GM08714 (cell line): ENCODE data around the gene ZBTB7C.

Experiments used
- H3K4me3 ChIP-seq: fragments of 200-500 bp; sonication (Bioruptor generic); 2 replicates; pipeline ENCODE4 v1.5.1; 2014; ENCODE audit warnings: mild to moderate bottlenecking, low read length, inconsistent platforms
- ZNF274 ChIP-seq: IDR thresholded peaks from 2 replicates; pipeline ENCODE4 v1.6.1; 2012; ENCODE audit warnings: mild to moderate bottlenecking, low read depth, low read length

Gene ZBTB7C

DNA sequence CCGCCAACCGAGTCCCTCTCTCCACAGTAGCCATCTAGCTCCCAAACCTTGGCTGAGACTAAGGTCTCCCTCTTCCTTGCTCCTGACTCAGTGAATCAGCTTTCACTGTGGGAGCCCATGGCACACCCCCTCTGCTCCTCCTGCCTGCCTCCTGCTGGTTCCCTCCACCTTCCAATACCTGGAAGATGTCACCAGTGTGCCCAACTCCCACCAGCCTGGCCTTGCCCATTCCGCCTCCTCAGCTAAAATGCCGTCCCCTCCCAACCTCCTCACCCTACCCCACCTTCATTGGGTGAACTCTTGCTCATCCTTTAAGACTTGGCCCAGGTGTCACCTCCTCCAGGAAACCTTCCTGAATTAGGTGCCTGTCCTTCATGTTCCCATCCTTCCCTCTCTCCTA lies 348.8 kb downstream of the ZBTB7C start:
- no peak overlapping the region for H3K4me3 ChIP-seq
- no peak for TF ChIP-seq ZNF274

DNA sequence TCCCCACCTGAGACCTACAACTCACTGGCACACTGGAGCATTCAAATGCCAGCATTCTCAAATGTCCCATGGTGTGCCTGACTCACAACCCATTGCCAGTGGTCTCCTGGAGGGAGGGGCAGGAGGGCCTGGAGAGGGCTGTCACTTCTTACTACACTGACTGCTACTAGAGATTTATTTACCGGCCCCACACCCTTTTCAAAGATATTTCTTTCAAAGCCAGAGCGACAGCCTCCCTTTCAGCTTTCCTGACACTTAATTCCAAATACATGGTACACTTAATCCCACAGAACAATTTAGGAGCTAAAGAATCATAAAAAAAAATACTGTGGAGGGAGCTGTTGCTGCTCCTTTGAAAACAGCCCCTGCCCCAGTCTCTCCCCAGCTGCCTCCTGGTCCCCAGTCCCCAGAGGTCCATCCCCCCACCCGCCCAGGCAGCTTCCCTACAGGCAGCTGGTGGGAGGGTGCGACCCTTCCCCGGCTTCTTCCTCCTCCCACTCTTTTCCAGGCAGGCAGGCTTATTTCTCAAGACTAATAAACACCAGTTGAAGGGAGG lies 349.6 kb downstream of the ZBTB7C start:
- H3K4me3 ChIP-seq, result no peak overlapping the region
- TF ChIP-seq ZNF274, result no peak

DNA sequence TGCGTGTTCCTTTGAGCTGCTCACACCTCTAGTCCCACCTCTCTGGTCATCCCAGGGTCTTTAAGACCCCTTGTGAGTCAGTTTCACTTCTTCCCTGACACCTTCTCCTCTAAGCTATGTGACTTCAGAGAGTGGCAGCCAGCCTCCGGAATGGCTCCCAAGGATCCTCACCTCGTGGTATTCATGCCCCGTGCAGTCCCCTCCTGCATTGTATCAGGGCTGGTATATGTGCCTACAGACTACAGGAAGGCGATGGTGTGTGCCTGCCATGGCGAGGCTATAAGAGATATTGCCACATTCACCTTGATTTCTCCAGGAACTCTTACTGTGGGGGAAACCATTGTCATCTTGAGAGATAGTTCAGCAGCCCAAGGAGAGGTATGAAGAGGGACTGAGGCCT lies 350.7 kb downstream of the ZBTB7C start:
- no peak overlapping the region for H3K4me3 ChIP-seq
- no peak for TF ChIP-seq ZNF274

DNA sequence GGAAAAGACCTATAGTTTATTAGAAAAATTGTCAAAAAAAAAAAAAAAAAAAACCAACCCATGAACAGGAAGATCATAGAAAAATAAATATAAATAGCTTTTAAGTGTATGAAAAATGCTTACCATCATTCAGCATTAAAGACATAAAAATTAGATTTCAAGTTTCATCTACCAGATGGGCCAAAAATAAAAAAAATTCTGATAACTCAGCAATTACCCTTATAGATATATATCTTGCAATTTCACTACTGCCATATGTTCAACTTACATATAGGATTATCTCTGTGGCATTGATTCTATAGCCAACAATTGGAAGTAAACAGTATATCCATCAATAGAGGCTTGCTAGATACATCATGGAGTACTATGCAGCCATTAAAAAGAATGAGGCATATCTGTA lies 352.2 kb downstream of the ZBTB7C start:
- no peak overlapping the region for H3K4me3 ChIP-seq
- no peak for TF ChIP-seq ZNF274

DNA sequence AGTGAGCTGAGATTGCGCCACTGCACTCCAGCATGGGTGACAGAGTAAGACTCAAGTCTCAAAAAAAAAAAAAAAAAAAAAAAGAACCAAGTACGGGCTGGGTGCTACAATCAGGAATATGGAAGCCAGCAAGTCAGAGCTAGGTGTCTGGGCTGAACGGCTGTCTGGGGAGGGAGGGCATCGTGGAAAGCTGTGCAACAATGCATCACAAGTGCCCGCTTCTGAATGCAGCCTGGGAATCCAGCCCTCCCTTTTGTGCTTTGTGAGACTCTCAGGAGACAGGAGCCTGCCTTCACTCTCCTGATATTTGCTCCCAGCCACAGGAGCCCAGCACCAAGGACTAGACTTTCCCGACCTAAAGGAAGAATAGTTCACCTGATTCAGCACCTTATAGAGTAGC lies 353.8 kb downstream of the ZBTB7C start:
- no peak overlapping the region for H3K4me3 ChIP-seq
- TF ChIP-seq ZNF274, result no peak

DNA sequence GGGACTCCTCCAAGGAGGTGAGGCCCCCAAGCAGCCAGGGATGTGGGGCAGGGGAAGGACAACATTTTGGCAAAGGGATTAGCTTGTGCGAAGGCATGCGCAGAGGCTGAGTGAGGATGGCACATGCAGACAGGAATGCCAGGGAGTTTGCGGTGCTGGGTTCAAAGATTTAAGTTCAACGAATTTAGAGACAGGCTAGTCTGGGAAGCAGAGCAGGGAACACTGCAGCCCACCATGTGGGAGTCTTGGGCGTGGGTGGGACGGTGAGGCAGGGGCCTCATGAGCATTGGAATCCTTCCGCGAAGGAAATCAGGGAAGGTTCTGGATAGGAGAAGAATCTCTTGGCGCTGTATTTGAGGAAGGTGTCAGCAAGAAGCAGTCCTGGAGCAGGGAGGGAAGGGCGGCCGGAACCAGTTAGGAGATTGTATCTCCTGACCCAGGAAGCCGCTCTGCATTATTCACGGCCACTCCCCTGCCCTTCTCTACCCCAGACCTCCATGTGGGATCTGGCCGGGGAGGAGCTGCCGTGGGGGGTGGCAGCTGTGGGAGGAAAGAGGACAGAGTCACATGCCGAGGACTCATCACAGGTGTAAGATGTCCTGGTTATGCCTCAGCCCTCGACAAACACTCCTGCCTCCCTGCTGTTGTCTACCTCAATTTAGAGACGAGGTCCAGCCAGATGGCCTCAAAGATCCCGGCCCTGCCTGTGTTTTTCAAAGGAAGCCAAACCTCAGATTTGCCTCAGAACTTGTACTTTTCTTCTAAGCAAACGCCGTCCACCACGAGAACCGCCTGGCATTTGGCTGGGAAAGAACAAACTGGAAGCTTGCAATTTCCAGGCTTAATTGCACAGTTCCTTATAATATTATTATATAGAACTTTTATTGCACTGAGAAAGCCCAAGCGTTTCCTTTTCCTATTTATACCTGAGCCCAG lies 355.0 kb downstream of the ZBTB7C start:
- no peak for TF ChIP-seq ZNF274
- H3K4me3 ChIP-seq, result no peak overlapping the region

DNA sequence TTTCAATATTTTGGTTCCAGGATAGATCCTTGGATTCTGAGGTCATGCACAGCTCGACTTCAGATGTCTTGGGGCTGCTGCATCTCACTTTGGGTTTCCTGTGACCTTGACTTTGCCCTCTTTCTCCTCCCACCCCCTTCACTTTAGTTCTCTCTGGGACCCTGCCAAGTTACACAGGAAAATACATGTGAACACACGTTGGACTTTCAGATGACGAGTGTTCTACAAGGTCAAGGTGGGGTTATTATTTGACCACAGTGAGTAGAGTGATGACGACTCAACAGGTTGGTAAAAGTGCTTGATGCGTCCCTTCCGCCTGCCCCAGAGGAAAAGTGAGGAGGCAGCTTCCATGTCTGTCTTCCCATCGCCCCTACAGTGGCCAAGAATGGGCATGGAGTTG lies 356.3 kb downstream of the ZBTB7C start:
- no peak overlapping the region for H3K4me3 ChIP-seq
- TF ChIP-seq ZNF274, result no peak

DNA sequence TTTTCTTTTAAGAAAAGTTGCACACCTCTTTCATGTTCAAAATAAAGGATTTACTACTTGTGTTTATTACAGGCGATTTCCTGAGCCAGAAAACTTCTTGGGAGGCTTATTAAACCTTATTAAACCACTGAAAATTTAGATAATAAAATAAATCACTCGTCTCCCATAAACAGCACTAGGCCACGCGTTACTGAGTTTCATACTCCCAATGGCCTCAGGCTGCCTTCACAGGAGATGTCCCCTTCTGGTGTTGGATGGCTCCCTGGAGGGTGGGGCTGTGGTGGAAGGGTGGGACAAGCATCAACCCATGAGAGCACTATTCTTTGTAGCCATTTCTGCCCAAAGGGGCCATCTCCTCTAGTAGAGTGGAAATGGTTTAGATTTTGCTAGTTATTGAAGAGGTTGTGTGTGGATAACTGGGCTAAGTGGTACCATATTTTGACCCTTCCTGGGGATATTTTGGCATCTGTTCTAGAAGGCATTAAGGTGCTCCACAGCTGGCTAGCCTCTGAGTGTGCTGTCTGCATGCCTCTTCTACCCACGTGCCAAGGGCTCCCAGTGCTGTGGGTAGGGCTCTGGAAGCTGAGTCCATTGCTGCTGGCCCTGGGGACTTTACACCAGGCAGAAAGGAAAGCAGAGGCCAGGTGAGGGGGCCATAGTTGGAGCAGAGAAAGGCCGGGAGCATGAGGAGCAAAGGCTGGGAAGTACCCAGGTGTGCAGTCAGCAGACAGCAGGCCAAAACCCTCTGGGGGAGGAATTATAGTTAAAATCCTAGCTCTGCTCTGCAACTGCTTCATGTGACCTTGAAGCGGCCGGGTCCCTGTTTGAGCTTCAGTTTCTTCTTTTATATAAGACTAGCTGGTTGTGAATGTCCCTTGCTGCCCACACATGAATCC lies 357.0 kb downstream of the ZBTB7C start:
- no peak for TF ChIP-seq ZNF274
- no peak overlapping the region for H3K4me3 ChIP-seq

DNA sequence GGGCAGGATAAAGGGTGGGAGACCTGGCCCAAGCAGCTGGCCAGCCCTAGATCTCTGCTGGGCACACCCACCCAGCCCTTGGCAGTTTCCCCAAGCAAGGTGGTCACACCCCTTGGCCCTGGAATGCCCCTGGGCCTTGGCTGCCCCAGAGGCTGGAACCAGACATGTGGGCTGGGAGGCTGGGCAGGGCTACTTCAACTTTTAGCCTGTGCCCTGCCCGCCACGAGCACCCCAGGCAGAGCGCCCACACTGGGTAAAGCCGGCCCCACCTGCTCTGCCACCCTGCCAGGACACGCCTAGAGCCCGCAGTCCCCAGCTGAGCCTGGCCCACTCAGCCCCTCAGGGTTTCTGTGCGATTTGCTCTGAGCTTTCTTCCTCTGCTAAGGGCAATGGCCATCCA lies 359.0 kb downstream of the ZBTB7C start:
- H3K4me3 ChIP-seq, result no peak overlapping the region
- TF ChIP-seq ZNF274, result no peak

DNA sequence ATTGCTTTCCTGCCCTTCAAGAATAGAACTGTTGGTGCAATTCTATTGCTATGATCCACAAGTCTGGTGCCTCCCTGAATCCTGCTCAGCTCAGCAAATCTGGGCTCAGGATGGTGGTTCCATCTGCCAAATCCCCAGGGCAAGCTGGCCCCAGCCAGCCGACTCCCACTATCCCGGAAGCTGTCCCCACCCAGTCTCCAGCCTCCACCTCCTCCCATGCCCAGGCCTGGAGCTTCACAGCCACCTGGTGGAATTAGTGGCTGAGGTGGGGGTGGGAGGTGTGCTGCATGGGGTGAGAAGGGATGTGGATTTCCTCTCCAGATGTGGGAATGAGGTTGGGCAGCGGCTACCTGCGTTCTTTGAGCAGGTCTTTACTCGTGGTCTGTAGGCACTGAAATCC lies 359.4 kb downstream of the ZBTB7C start:
- no peak for TF ChIP-seq ZNF274

DNA sequence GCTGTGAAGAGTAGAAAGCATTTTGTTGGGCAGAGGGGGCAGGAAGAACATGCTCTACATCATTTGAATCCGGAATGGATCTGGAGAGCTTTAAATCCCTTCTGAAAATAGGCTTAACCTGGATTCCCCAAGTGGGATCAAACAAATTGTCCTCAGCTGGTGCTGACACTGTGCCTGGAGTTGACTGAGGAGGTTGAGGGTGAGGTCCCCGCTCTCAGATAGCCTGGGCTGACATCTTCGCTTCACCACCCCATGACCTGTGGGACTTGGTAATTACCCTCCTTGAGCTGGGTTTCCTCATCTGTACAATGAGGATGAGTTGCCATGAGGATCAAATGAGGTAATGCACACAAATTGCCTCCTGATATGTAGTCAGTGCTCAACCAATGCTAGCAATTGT lies 360.9 kb downstream of the ZBTB7C start:
- no peak for TF ChIP-seq ZNF274
- no peak overlapping the region for H3K4me3 ChIP-seq

More for the DNA sequence above, 359.4 kb downstream of the ZBTB7C start:
- no peak overlapping the region for H3K4me3 ChIP-seq

DNA sequence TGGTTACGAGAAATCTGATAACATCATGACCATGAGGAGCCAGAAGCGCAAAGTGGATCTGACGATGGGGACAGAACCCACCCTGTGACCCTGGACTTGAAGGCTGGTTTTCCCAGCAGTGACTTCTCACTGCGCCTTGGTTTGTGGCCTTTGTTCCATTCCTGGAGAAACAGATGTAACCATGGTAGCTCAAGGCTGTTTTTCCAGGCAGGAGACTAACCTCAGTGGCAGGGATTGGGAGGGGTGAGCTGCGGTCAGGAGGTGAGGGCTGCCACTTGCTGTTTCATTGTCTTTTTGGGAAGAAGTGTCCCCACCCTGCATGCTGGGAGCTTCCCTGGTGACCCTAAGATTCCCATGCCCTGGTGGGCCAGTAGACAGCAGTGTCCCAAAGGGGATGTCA lies 362.3 kb downstream of the ZBTB7C start:
- TF ChIP-seq ZNF274, result no peak
- no peak overlapping the region for H3K4me3 ChIP-seq

DNA sequence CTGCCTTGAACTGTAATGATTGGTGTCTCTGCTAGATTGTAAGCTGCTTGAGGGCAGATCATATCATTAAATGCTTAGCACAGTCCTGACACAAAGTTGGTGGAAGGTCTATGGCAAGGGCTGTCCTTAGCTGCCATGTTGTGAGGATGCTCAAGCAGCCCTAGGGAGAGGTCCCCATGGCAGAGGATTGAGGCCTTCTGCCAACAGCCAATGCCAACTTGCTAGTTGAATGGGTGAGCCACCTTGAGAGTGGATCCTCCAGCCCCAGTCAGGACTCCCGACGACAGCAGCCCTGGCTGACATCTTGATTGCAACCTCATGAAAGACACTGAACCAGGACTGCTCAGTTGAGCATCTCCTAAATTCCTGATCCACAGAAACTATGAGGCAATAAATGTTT lies 363.4 kb downstream of the ZBTB7C start:
- H3K4me3 ChIP-seq, result no peak overlapping the region
- TF ChIP-seq ZNF274, result no peak

DNA sequence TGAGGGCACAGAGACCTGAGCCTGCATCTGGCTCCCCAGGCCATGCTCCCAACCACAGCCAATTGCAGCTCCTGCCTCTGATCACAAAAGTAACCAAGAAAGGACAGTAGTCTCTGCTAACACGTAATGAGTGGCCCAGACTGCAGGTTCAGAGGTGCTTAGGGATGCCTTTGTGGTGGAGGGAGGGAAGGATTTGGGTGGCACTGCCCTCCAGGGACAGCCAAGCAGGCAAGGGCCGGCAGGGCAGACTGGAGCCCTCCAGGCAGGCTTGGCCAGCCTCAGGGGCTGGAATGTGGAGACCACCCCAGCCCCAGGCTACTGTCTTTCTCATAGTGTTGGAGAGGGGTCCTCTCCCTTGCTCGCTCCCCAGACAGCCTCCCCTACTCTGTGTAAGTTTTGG lies 364.2 kb downstream of the ZBTB7C start:
- no peak for TF ChIP-seq ZNF274
- H3K4me3 ChIP-seq, result no peak overlapping the region

DNA sequence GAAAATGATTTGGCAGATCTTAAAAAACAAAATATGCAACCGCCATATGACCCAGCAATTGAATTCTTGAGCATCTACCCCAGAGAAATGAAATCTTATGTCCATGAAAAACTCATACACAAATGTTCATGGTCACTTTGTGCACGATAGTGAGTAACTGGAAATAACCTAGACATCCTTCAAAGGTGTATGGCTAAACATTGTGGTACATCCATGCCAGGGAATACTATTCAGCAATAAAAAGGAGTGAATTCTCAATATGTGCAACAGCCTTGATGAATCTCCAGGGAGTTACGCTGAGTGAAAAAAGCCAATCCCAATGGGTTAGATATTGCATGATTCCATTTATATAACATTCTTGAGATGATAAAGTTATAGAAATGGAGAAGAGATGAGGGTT lies 366.0 kb downstream of the ZBTB7C start:
- no peak overlapping the region for H3K4me3 ChIP-seq
- TF ChIP-seq ZNF274, result no peak

DNA sequence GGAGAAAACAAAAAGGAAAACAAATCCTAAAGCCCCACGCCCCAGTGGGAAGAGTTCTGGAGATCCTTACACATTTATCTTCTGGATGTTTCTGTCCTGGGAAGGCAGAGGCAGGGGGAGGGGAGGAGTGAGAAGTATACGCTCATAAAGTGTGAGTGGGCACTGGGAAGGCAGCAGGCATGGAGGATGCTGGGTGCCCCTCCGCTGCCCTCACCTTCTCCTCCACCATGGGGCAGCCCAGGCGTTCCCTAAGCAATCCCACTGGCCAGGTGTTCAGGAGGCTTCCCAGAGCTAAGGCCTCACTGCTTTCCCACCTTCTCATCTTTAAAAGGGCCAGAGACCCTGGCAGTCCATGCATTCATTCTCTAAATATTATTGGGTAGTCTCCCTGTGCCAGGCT lies 366.8 kb downstream of the ZBTB7C start:
- no peak overlapping the region for H3K4me3 ChIP-seq
- TF ChIP-seq ZNF274, result no peak
